Smooth muscle cell (in vitro differentiated cells): ENCODE results near the gene KCNQ1. TPM values are rescaled to one million over a fixed set of nuclear protein-coding genes. Genes with fewer than 3 reads are reported as not detected.

Source experiments
- DNase-seq: peaks from one replicate; lab custom pipeline; 2025; ENCODE audit not compliant: unreplicated experiment; lab: John Stamatoyannopoulos, UW
- H2AFZ ChIP-seq: fragments of 200-600 bp; sonication (generic); 2 replicates; pipeline ENCODE4 v1.6.0; 2016; ENCODE audit warnings: antibody characterized with exemption, low read depth, mild to moderate bottlenecking
- H3F3A ChIP-seq: fragments of 200-600 bp; sonication (generic); 2 replicates; pipeline ENCODE4 v1.6.0; 2017; ENCODE audit warnings: antibody characterized with exemption, low read depth
- H3K27ac ChIP-seq: fragments of 200-600 bp; sonication (generic); 2 replicates; pipeline ENCODE4 v1.5.1; 2016; ENCODE audit warnings: low read depth, mild to moderate bottlenecking
- H3K27me3 ChIP-seq: fragments of 200-600 bp; sonication (generic); 2 replicates; pipeline ENCODE4 v1.6.1; 2016; ENCODE audit warnings: low read depth, mild to moderate bottlenecking
- H3K36me3 ChIP-seq: fragments of 200-600 bp; sonication (generic); 2 replicates; pipeline ENCODE4 v1.5.1; 2016; ENCODE audit warnings: low read depth
- H3K4me1 ChIP-seq: fragments of 200-600 bp; sonication (generic); 2 replicates; pipeline ENCODE4 v1.5.1; 2016; ENCODE audit warnings: low read depth
- H3K4me2 ChIP-seq: fragments of 200-600 bp; sonication (generic); 2 replicates; pipeline ENCODE4 v1.6.0; 2016; ENCODE audit warnings: mild to moderate bottlenecking
- H3K4me3 ChIP-seq: fragments of 200-600 bp; sonication (generic); 2 replicates; pipeline ENCODE4 v1.5.1; 2016; ENCODE audit warnings: mild to moderate bottlenecking
- H3K79me2 ChIP-seq: fragments of 200-600 bp; sonication (generic); 2 replicates; pipeline ENCODE4 v1.6.0; 2016; ENCODE audit warnings: low read depth, mild to moderate bottlenecking
- H3K9ac ChIP-seq: fragments of 200-600 bp; sonication (generic); 2 replicates; pipeline ENCODE4 v1.6.0; 2016; ENCODE audit warnings: low read depth
- H3K9me3 ChIP-seq: fragments of 200-600 bp; sonication (generic); replicated peaks from 2 replicates; pipeline ENCODE4 v1.5.1; 2016; ENCODE audit warnings: low read depth
- H4K20me1 ChIP-seq: fragments of 200-600 bp; sonication (generic); 2 replicates; pipeline ENCODE4 v1.6.0; 2016; ENCODE audit warnings: low read depth
- CTCF ChIP-seq: fragments of 200-600 bp; sonication (generic); IDR thresholded peaks from 2 replicates; pipeline ENCODE4 v1.5.1; 2017; ENCODE audit warnings: borderline replicate concordance, mild to moderate bottlenecking, antibody characterized with exemption; ENCODE audit not compliant: insufficient read depth, poor library complexity, severe bottlenecking
- WGBS: methylation state at CpG from one replicate; pipeline ENCODE4 v1.1.7; 2016; ENCODE audit warnings: low lambda C conversion rate; 5-methylcytosine and 5-hydroxymethylcytosine counted together
- polyA plus RNA-seq: library from polyadenylated mRNA; unstranded; fragments of >200 nt; fragmentation: Nextera tagmentation; extraction: Ambion mirVana; gene quantifications from 2 replicates; pipeline ENCODE4 v1.2.1, GENCODE V29; 2016
- total RNA-seq: library from RNA; depleted of rRNA; stranded (reverse); fragments of >200 nt; gene quantifications from 2 replicates; pipeline ENCODE4 v1.2.3, GENCODE V29; 2014

Gene KCNQ1
- total and polyA plus RNA-seq, 2 experiments from 2014 or later = 1.3 to 2.3 TPM

- Histone ChIP-seq H2AFZ (peak overlapping the region; percentile 1), H3K27ac (peak overlapping the region; percentile 44)
- 59% methylated on average over 20 of the region's 20 CpGs for WGBS
Observed at GRCh38 chr11:2805388-2806056, 360.7 kb downstream of the KCNQ1 start.

GRCh38 chr11:2806351-2807024 is 361.7 kb downstream of the KCNQ1 start:
- DNase-seq = no peak
- no peak overlapping the region for H2AFZ ChIP-seq
- no peaks in the 10 kb centered on the region for H3K36me3 ChIP-seq
- H3K4me1 ChIP-seq = peaks cover 16% of the 10 kb centered on the region
- no peaks in the 10 kb centered on the region for H3K9me3 ChIP-seq
- H3K27ac ChIP-seq = no peak overlapping the region
- H3F3A ChIP-seq = no peaks in the 10 kb centered on the region
- no peak overlapping the region for H3K4me3 ChIP-seq
- no peak overlapping the region for H3K4me2 ChIP-seq
- H3K79me2 ChIP-seq = no peaks in the 10 kb centered on the region
- TF ChIP-seq CTCF = no peak
- no peaks in the 10 kb centered on the region for H4K20me1 ChIP-seq
- no peaks in the 10 kb centered on the region for H3K27me3 ChIP-seq
- 88% methylated on average over 18 of the region's 24 CpGs for WGBS
- no peak overlapping the region for H3K9ac ChIP-seq

More at GRCh38 chr11:2805388-2806056, 360.7 kb downstream of the KCNQ1 start:
- TF ChIP-seq CTCF = no peak
- peak overlapping the region; percentile 1 for H3K4me2 ChIP-seq
- no peak for DNase-seq
- no peaks in the 10 kb centered on the region for H3K79me2 ChIP-seq
- no peaks in the 10 kb centered on the region for H4K20me1 ChIP-seq
- H3K27me3 ChIP-seq = no peaks in the 10 kb centered on the region
- peaks cover 16% of the 10 kb centered on the region for H3K4me1 ChIP-seq
- H3F3A ChIP-seq = no peaks in the 10 kb centered on the region
- no peaks in the 10 kb centered on the region for H3K36me3 ChIP-seq
- H3K4me3 ChIP-seq = no peak overlapping the region
- H3K9ac ChIP-seq = no peak overlapping the region
- no peaks in the 10 kb centered on the region for H3K9me3 ChIP-seq

GRCh38 chr11:2807025-2807681 is 362.3 kb downstream of the KCNQ1 start:
- Histone ChIP-seq H3K4me3 (no peak overlapping the region), H3K36me3 (no peaks in the 10 kb centered on the region), H4K20me1 (no peaks in the 10 kb centered on the region), H3K4me2 (no peak overlapping the region), H3K27ac (no peak overlapping the region), H3F3A (no peaks in the 10 kb centered on the region), H3K9me3 (no peaks in the 10 kb centered on the region), H2AFZ (no peak overlapping the region), H3K79me2 (no peaks in the 10 kb centered on the region), H3K27me3 (no peaks in the 10 kb centered on the region), H3K4me1 (peaks cover 16% of the 10 kb centered on the region), H3K9ac (no peak overlapping the region)
- 91% methylated on average over 36 of the region's 39 CpGs for WGBS
- DNase-seq = no peak
- no peak for TF ChIP-seq CTCF
